HL-60 (cell line): Measurements from ENCODE around the gene SLC6A20.

ENCODE experiments used
- CTCF ChIP-seq: IDR thresholded peaks from one replicate; pipeline ENCODE4 v1.5.1; 2011; ENCODE audit warnings: low read length, control low read depth, inconsistent platforms; ENCODE audit not compliant: insufficient read depth
- POLR2AphosphoS5 ChIP-seq: IDR thresholded peaks from 2 replicates; pipeline ENCODE4 v1.6.1; 2012; ENCODE audit warnings: low read depth

GRCh38 chr3:45773714-45774449 is 22.5 kb downstream of the SLC6A20 start:
- no peak for TF ChIP-seq CTCF
- no peak for TF ChIP-seq POLR2AphosphoS5
